ENCODE data around the gene TMEM63B. TPM values are rescaled to one million over a fixed set of nuclear protein-coding genes. Genes with fewer than 3 reads are reported as not detected.

The TMEM63B gene
- total and polyA plus RNA-seq, 2 of the 8 experiments (the other 6 are each of a cell fraction or from before 2014, with no cell fraction given): 61.1 to 96.8 TPM

GRCh38 chr6:44078219-44078826 lies 49.0 kb upstream of the TMEM63B start (continued):
- TF ChIP-seq CHD7 (IDR thresholded peaks at IDR 0.05; ENCODE audit: insufficient replicate concordance, low read length) (no peak), RXRA (IDR thresholded peaks at IDR 0.05; ENCODE audit: insufficient read depth, low read depth, low read length) (no peak), SP4 (IDR thresholded peaks at IDR 0.05; ENCODE audit: low read length) (no peak), ZNF274 (IDR thresholded peaks at IDR 0.05; ENCODE audit: borderline replicate concordance, extremely low read depth, low read length) (no peak), SIX5 (IDR thresholded peaks at IDR 0.05; ENCODE audit: low read depth, low read length) (no peak), YY1 (IDR thresholded peaks at IDR 0.05; ENCODE audit: low read depth, low read length) (no peak), CBX8 (IDR thresholded peaks at IDR 0.05; ENCODE audit: borderline replicate concordance, low read depth, low read length) (no peak), CEBPB (IDR thresholded peaks at IDR 0.05; ENCODE audit: low read depth, low read length) (no peak), HDAC2 (IDR thresholded peaks at IDR 0.05; ENCODE audit: borderline replicate concordance in 1 of 2, low read depth in 2 of 2, low read length in 2 of 2) (no peak)

Measured in H1 (cell line).